Vagina (tissue), 2 donors: ENCODE data around the gene PRELID2.

Source experiments
- CTCF ChIP-seq, 3 experiments: fragments of 450-650 bp in 2 of 3; fragments of 200-600 bp in 1 of 3; sonication (generic) in 1 of 3; IDR thresholded peaks; one replicate each; pipeline ENCODE4 v1.5.1; 2017 to 2019; ENCODE audit warnings: antibody characterized with exemption in 3 of 3, mild to moderate bottlenecking in 2 of 3, moderate library complexity in 2 of 3
- POLR2A ChIP-seq, 2 donors: fragments of 450-650 bp; IDR thresholded peaks; one replicate each; pipeline ENCODE4 v1.6.1; 2017; ENCODE audit warnings: antibody characterized with exemption in 2 of 2, mild to moderate bottlenecking in 2 of 2, moderate library complexity in 2 of 2

GRCh38 chr5:145801195-145801594 is 33.9 kb downstream of the PRELID2 start:
- TF ChIP-seq CTCF (IDR thresholded peaks at IDR 0.05) (no peak), POLR2A (IDR thresholded peaks at IDR 0.05) (no peak)
